SH-SY5Y (cell line): ENCODE data around the gene TUBE1.

Experiments
- GATA2 ChIP-seq: IDR thresholded peaks from 2 replicates; pipeline ENCODE4 v1.6.1; 2011; ENCODE audit warnings: mild to moderate bottlenecking, low read depth, low read length
- GATA3 ChIP-seq: IDR thresholded peaks from 2 replicates; pipeline ENCODE4 v1.6.1; 2011; ENCODE audit warnings: low read depth, mild to moderate bottlenecking, low read length, moderate library complexity

TUBE1 gene

DNA sequence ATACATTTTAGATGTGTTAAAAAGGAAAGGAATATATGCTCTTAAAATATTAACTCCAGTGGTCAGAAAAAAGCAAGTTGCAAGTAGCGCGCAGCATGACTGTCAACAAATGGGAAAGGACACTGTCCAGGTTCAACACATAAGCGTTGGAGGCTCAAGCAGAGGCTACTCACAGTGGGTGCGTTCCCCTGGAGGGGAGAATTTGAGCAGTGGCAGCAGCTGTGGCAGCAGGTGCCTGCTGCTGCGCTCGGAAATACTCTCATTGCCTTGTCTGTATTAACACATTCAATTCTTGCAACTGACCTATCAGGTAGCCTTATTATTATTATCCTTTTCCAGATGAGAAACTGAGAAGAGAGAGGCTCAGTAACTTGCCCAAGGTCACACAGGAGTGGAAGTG lies 55.3 kb downstream of the TUBE1 start:
- TF ChIP-seq GATA2 (no peak), GATA3 (no peak)

DNA sequence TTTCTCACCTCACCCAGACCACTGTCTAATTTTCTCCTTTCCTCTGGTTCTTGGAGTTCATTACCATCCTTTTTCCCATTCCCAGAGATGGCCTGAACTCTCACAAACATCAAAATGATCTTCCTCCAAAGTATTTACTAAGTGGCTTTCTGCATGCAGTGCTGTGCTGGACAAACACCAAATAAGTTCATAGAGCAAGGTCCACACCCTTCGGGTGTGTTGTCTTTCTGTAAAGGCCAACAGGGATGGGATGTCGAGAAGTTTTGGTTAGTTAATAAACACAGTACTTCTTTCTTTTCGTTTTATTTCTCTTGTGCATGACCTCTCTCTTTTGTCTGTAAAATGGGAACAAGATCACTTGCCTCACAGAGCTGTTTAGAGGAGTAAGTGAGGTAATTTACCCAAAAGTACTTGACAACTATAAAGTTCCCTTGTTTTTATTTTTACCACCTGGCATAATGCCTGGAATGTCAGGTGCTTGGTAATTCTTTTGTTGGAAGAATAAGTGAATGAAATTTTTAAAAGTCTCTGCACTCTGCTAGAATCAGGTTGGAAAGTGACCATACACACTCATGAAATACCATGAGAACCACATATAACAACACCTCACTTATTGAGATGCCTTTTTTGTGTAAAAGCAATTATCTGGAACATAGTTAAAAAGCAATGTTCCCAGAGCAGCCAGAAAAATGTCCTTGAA lies 56.2 kb downstream of the TUBE1 start:
- no peak for TF ChIP-seq GATA2
- TF ChIP-seq GATA3: no peak

DNA sequence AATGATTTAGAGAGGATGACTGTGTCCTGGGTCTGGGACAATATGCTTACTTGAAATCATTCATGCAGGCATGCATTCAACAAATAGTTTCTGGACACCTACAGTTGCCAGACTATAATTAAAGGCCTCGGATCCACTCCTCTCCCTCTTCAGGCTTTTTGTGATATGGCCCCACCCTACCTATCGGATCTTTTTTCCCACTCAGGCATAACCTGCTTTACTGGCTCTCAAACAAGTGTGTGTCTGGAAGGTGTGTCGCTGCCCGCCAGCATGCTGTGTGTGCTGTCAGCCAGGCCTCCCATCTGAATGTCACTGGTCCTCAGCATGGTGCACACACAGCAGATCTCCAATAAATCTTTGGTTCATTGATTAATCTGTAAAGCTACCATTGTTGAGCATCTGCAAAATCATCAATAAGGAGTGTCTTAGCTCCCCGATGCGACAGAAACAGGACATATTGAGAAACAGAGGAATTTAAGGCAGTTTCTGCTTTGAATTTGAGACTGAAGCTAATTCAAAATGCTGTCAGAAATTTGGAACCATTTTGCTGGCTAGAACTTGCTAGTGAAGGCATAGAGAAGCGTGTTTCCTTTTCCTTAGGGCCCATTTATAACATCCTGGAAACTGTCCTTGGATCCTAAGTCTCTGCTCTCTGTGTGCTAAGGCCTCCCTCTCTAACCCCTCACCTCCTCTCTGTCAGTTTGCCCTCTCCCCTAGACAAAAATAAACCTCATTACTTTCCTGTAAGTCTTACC lies 56.9 kb downstream of the TUBE1 start:
- TF ChIP-seq GATA3 (no peak), GATA2 (no peak)

DNA sequence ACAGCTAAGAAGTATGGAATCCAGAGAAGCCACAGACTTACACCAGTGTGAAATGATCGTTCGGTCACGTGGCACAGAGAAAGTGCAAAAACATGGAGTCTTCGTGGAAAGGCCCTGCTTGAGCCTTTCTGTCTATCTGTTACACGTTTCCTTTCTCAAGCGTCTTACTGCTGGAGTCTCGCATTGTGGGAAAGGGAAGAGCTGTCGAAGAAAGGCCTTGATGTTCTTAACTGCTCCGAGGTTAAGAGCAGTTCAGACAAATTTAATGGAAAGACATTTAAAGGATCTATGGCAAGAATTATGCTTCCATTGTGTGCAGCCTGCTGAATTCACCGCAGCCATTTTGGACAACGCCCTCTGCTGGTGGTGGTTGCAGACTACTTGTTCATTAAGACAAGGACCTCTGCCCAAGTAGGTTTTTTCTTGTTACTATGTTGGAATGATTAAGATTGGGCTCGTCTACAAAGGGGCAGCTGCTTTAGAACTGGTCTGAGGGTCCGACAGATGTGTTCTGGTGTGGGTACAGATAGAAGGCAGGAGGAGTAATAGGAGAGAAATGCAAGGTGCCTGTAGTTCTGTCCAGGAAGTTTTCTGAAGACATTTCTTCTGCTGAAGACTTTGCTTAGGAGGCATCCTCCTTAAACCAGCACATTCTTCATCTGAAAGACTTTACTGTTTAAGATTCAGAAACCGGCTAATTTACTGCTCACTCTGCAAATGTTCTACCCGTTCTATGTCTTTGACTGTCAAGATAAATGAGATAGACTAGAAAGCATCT lies 58.0 kb downstream of the TUBE1 start:
- no peak for TF ChIP-seq GATA2
- no peak for TF ChIP-seq GATA3

DNA sequence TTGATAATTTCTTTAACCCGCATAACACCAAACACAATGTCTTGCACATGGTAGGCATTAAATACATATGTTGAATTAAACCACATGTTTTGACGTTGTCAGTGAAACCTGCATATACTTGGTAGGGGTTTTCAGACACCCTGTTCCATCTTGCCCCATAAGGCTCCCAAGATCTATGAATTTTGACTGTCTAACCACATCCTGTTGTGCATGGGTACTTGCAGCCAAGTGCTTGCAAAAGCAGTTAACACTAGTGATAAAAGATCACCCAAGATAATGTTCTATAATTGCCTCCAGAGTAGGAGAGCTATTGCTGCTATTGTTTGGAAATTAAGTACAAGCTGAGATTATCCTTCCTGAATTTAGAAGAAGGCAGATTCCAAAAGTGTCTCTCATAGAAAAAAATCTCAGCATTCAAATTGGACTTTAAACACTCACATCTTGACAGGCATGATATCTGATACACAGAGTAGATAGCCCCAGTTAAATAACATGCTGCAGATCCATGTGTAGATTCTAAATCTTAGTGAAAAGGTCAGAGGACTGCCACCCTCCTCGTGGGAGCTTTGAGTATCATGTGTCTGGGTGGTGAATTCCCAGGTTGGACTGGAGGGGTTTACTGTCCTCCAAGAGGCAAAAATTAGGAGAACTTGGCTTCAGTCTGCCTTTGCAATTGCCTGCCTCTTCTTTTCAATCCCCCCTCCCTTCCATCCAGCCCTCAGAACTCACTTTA lies 59.2 kb downstream of the TUBE1 start:
- TF ChIP-seq GATA3: peak; percentile 47
- peak; percentile 37 for TF ChIP-seq GATA2

DNA sequence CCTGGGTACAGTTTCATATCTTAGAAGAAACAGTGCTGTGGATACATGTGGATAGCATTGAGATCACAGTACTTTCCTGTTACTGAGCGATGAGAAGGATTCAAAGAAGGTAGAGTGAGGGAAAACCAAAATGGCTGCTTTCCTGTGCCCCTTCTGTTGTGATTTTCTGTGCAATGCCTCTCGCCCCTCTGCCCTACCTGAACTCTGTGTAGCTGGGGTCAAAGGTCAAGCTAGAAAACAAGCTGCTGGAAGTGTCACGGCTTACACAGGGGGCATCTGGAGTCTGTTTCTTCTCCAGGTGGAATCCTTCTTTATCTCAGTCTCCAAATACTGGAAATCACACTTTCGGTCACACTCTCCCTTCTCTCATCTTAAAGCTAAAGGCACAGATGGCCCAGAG lies 60.3 kb downstream of the TUBE1 start:
- no peak for TF ChIP-seq GATA2
- TF ChIP-seq GATA3: no peak

DNA sequence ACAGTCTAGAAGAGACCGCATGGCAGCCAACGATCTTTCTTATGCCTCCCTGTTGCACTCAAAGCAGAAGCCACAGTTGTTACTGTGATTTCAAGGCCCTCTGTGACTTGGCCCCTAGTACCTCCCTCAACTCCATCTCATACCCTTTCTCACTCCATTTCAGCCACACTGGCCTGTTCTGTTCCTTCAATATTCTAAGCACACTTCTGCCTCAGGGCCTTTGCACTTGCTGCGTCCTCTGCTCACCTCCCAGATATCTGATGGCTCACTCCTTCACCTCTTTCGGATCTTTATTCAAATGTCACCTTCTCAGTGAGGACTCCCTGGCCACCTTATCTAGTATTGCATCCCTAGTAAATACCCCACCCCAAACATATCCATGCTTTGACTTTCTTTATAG lies 62.8 kb downstream of the TUBE1 start:
- no peak for TF ChIP-seq GATA2
- no peak for TF ChIP-seq GATA3

DNA sequence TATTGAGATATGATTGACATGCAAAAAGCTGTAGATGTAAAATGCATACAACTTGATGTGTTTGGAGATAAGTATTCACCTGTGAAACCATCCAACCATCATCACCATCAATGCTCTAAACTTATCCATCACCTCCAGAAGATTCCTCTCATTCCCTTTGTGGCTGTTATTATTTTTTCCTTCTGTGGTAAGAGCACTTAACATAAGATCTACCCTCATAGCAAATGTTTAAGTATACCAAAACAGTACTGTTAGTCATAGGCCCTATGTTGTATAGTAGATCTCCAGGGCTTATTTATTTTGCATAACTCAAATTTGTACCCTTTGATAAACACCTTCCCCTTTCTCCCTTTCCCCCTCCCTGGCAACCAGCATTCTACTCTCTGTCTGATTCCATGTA lies 64.5 kb downstream of the TUBE1 start:
- TF ChIP-seq GATA3 (no peak), GATA2 (no peak)

DNA sequence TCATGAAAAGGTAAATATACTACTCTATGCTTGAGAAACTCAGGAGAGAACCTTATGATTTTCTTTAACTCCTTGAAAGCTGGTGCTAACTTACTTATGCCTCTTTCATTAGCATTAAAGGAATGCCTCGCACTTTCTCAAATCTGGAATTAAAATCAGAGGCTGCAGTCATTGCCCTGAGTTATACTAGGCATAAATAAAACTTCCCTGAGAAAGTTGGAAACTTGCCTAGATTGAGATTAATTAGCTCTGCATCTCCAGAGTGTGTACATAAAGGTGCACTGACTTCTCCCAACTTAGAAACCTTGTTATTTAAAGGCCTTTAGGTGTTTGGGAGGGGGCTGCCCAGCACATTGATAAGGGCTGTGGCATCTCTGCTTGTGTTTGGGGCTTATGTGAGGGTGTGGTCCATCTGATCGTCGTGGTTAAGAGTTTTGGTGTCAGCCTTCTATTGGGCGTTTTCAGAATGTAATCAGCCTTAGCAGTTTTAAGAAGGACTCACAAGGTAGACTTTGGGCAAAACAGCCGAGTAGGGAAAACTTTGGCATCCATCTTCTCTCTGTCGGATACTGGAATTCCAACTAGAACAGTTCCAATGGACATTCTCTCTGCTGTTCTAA lies 65.5 kb downstream of the TUBE1 start:
- no peak for TF ChIP-seq GATA2
- no peak for TF ChIP-seq GATA3
